Vagina (tissue), 2 donors: ENCODE measurements around the gene EP300.

ENCODE experiments used
- POLR2A ChIP-seq, 2 donors: fragments of 450-650 bp; IDR thresholded peaks; one replicate each; pipeline ENCODE4 v1.6.1; 2017; ENCODE audit warnings: antibody characterized with exemption in 2 of 2, mild to moderate bottlenecking in 2 of 2, moderate library complexity in 2 of 2
- TF ChIP-seq, protein P1 (sequence below), 3 experiments: fragments of 450-650 bp in 2 of 3; fragments of 200-600 bp in 1 of 3; sonication (generic) in 1 of 3; IDR thresholded peaks; one replicate each; pipeline ENCODE4 v1.5.1; 2017 to 2019; ENCODE audit warnings: antibody characterized with exemption in 3 of 3, mild to moderate bottlenecking in 2 of 3, moderate library complexity in 2 of 3

DNA sequence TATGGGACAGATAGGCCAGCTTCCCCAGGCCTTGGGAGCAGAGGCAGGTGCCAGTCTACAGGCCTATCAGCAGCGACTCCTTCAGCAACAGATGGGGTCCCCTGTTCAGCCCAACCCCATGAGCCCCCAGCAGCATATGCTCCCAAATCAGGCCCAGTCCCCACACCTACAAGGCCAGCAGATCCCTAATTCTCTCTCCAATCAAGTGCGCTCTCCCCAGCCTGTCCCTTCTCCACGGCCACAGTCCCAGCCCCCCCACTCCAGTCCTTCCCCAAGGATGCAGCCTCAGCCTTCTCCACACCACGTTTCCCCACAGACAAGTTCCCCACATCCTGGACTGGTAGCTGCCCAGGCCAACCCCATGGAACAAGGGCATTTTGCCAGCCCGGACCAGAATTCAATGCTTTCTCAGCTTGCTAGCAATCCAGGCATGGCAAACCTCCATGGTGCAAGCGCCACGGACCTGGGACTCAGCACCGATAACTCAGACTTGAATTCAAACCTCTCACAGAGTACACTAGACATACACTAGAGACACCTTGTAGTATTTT lies 86.1 kb downstream of the EP300 start:
- TF ChIP-seq, protein P1, sequence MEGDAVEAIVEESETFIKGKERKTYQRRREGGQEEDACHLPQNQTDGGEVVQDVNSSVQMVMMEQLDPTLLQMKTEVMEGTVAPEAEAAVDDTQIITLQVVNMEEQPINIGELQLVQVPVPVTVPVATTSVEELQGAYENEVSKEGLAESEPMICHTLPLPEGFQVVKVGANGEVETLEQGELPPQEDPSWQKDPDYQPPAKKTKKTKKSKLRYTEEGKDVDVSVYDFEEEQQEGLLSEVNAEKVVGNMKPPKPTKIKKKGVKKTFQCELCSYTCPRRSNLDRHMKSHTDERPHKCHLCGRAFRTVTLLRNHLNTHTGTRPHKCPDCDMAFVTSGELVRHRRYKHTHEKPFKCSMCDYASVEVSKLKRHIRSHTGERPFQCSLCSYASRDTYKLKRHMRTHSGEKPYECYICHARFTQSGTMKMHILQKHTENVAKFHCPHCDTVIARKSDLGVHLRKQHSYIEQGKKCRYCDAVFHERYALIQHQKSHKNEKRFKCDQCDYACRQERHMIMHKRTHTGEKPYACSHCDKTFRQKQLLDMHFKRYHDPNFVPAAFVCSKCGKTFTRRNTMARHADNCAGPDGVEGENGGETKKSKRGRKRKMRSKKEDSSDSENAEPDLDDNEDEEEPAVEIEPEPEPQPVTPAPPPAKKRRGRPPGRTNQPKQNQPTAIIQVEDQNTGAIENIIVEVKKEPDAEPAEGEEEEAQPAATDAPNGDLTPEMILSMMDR (IDR thresholded peaks at IDR 0.05), result no peak
- TF ChIP-seq POLR2A (IDR thresholded peaks at IDR 0.05), result no peak
